CD14-positive monocyte (primary cell): Measurements from ENCODE around the gene TEF. TPM values are rescaled to one million over a fixed set of nuclear protein-coding genes. Genes with fewer than 3 reads are reported as not detected.
"Not testable (repeated sequence)": the region's sequence is repeated elsewhere in the genome, so short reads cannot be mapped to it uniquely, and the experiment has no call there.

ENCODE experiments used
- DNase-seq, 3 donors: peaks; one replicate each; pipeline ENCODE4 v3.0.0-alpha.2; 2011 to 2022
- H2AFZ ChIP-seq: 2 replicates; pipeline ENCODE4 v1.6.0; 2012; ENCODE audit warnings: mild to moderate bottlenecking, low read depth, low read length, inconsistent platforms; ENCODE audit not compliant: insufficient read depth, poor library complexity, severe bottlenecking
- H3K27ac ChIP-seq, 2 donors: 1 replicate in 1 of 2; 2 replicates in 1 of 2; pipeline ENCODE4 v1.5.1; 2012 to 2013; ENCODE audit warnings: low read length in 2 of 2, control low read depth in 1 of 2, inconsistent platforms in 1 of 2, low read depth in 1 of 2, mild to moderate bottlenecking in 1 of 2
- H3K27me3 ChIP-seq, 2 donors: one replicate each; pipeline versions ENCODE4 v1.6.0 to v1.6.1; 2011 to 2013; ENCODE audit warnings: low read length in 2 of 2; ENCODE audit not compliant: control insufficient read depth in 2 of 2, insufficient read depth in 2 of 2
- H3K36me3 ChIP-seq, 2 donors: replicated peaks in 1 of 2; 1 replicate in 1 of 2; 2 replicates in 1 of 2; pipeline versions ENCODE4 v1.5.1 to v1.6.1; 2012 to 2013; ENCODE audit warnings: low read length in 2 of 2, control low read depth in 1 of 2, inconsistent platforms in 1 of 2, mild to moderate bottlenecking in 1 of 2; ENCODE audit not compliant: insufficient read depth in 2 of 2, control insufficient read depth in 1 of 2
- H3K4me1 ChIP-seq, 2 donors: 1 replicate in 1 of 2; 2 replicates in 1 of 2; pipeline versions ENCODE4 v1.5.1 to v1.6.1; 2012 to 2013; ENCODE audit warnings: low read length in 2 of 2, control low read depth in 1 of 2, inconsistent platforms in 1 of 2, mild to moderate bottlenecking in 1 of 2, moderate library complexity in 1 of 2; ENCODE audit not compliant: insufficient read depth in 2 of 2, control insufficient read depth in 1 of 2
- H3K4me2 ChIP-seq: replicated peaks from 2 replicates; pipeline ENCODE3; 2012; ENCODE audit warnings: low read length, moderate library complexity, mild to moderate bottlenecking; ENCODE audit not compliant: poor library complexity, severe bottlenecking; ENCODE audit errors: extremely low read depth
- H3K4me3 ChIP-seq, 3 experiments: fragments of 200-600 bp in 1 of 3; sonication (generic) in 1 of 3; replicated peaks in 1 of 3; 1 replicate in 2 of 3; 2 replicates in 1 of 3; pipeline ENCODE4 v1.5.1; 2011 to 2013; ENCODE audit warnings: low read length in 3 of 3, mild to moderate bottlenecking in 3 of 3, control low read depth in 2 of 3, low read depth in 2 of 3, inconsistent platforms in 1 of 3, moderate library complexity in 1 of 3
- H3K79me2 ChIP-seq: 2 replicates; pipeline ENCODE4 v1.6.0; 2012; ENCODE audit warnings: mild to moderate bottlenecking, control low read depth, inconsistent platforms, low read length, moderate library complexity; ENCODE audit not compliant: insufficient read depth
- H3K9ac ChIP-seq: 2 replicates; pipeline ENCODE4 v1.6.0; 2017; ENCODE audit warnings: low read length, mild to moderate bottlenecking; ENCODE audit not compliant: insufficient read depth, poor library complexity, severe bottlenecking
- H3K9me3 ChIP-seq, 2 donors: replicated peaks in 1 of 2; 1 replicate in 1 of 2; 2 replicates in 1 of 2; pipeline versions ENCODE4 v1.5.1 to v1.6.1; 2012 to 2013; ENCODE audit warnings: low read length in 2 of 2, control low read depth in 1 of 2; ENCODE audit not compliant: control insufficient read depth in 1 of 2, insufficient read depth in 1 of 2
- H4K20me1 ChIP-seq: 2 replicates; pipeline ENCODE4 v1.6.0; 2012; ENCODE audit warnings: mild to moderate bottlenecking, low read length, control low read depth, moderate library complexity; ENCODE audit not compliant: insufficient read depth
- H3K27ac Mint-ChIP-seq, 7 donors: one replicate each; pipeline ENCODE4 v1.8.0; 2020; ENCODE audit warnings: mild to moderate bottlenecking in 7 of 7, mixed read lengths in 7 of 7, moderate library complexity in 6 of 7, inconsistent platforms in 2 of 7
- H3K27me3 Mint-ChIP-seq, 3 donors: one replicate each; pipeline ENCODE4 v1.8.0; 2021 to 2022; ENCODE audit warnings: low read depth in 3 of 3, mild to moderate bottlenecking in 3 of 3, mixed read lengths in 3 of 3, moderate library complexity in 3 of 3, inconsistent platforms in 1 of 3
- H3K36me3 Mint-ChIP-seq, 2 donors: one replicate each; pipeline ENCODE4 v1.8.0; 2020; ENCODE audit warnings: mixed read lengths in 2 of 2, inconsistent platforms in 1 of 2, mild to moderate bottlenecking in 1 of 2
- H3K4me1 Mint-ChIP-seq: one replicate; pipeline ENCODE4 v1.8.0; 2020; ENCODE audit warnings: mild to moderate bottlenecking, mixed read lengths
- H3K4me3 Mint-ChIP-seq, 2 donors: one replicate each; pipeline ENCODE4 v1.8.0; 2020; ENCODE audit warnings: mild to moderate bottlenecking in 2 of 2, mixed read lengths in 2 of 2, moderate library complexity in 1 of 2
- H3K9me3 Mint-ChIP-seq, 7 donors: one replicate each; pipeline ENCODE4 v1.8.0; 2020 to 2022; ENCODE audit warnings: mixed read lengths in 7 of 7, mild to moderate bottlenecking in 6 of 7, moderate library complexity in 6 of 7, inconsistent platforms in 2 of 7
- WGBS: methylation state at CpG from one replicate; pipeline ENCODE4 v1.1.5; 2013; ENCODE audit warnings: missing lambda C conversion rate; ENCODE audit not compliant: insufficient coverage; 5-methylcytosine and 5-hydroxymethylcytosine counted together
- intact Hi-C, 2 donors: fragments of 100-400 bp; cut with micrococcal nuclease; formaldehyde crosslinking; loops; one replicate each; pipeline versions ENCODE4 v1.15.0 to v1.15.1; 2023
- polyA plus RNA-seq, 3 donors: library from polyadenylated mRNA; depleted of rRNA in 1 of 3; unstranded in 2 of 3; stranded (reverse) in 1 of 3; fragments of 300-500 nt in 2 of 3; fragments of >200 nt in 1 of 3; fragmentation: Illumina TruSeq in 2 of 3; gene quantifications; 1 replicate in 2 of 3; 2 replicates in 1 of 3; pipeline ENCODE4 v1.2.3, GENCODE V29; 2012 to 2021
- TF ChIP-seq, protein P1 (sequence below): fragments of 200-600 bp; IDR thresholded peaks from one replicate; pipeline ENCODE4 v1.8.0; 2022; ENCODE audit warnings: antibody characterized with exemption, mild to moderate bottlenecking

Gene TEF
- polyA plus RNA-seq, 3 donors = 0.71 to 1.7 (median 1.1) TPM

DNA sequence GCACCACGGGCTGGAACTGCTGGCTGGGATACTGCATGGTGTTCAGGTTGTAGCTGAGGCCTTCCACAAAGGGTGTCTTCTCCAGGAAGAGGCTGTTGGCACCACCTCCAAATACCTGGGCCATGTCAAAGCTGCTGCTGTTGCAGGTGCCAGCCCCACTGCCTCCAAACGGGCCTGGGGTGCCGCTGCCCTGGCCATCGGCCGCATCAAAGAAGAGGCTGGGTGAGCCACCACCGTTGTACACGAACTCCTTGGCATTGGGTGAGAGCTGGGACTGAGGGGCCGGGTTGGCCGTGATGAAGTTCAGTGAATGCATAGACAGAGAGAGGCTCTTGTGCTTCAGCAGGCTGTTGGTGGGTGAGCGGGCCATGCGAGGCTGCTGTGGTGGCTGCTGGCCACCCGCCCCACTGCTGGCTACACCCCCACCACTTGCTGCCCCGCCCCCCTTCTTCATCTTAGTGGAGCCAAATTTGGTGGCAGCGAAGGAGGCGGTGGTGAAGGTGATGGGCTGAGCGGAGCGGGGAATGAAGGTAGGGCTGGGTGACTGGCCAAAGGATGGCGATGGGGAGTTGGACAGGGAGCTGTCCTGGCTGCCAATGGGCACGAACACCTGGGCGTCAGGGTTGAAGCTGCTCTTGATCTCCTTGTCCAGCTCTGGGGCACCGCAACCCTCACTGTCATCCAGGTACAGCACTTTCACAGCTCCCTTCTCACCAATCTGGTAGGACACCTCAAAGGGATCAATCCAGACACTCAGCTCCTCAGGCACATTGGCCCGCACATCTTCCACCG lies 54.8 kb downstream of the TEF start:
- Histone ChIP-seq H3K4me2 (no peak overlapping the region), H3K27me3 (no peaks in the 10 kb centered on the region), H4K20me1 (peaks cover 89% of the 10 kb centered on the region), H3K9ac (no peak overlapping the region), H3K36me3 (peaks cover 50 to 79% of the 10 kb centered on the region in 2 donors), H3K4me1 (no peaks in the 10 kb centered on the region), H2AFZ (no peak overlapping the region), H3K9me3 (no peaks in the 10 kb centered on the region), H3K79me2 (peaks cover 72% of the 10 kb centered on the region), H3K27ac (no peak overlapping the region), H3K4me3 (no peak overlapping the region)
- Mint-ChIP-seq H3K4me3 (no peak overlapping the region), H3K36me3 (peaks cover 41 to 82% of the 10 kb centered on the region in 2 donors), H3K27ac (peak overlapping the region in 3 of 7 donors; percentile 47 to 66 (median 51)), H3K9me3 (no peaks in the 10 kb centered on the region), H3K4me1 (peaks cover 3% of the 10 kb centered on the region), H3K27me3 (peaks cover 0 to 2% (median 0%) of the 10 kb centered on the region in 3 donors)
- TF ChIP-seq, protein P1, sequence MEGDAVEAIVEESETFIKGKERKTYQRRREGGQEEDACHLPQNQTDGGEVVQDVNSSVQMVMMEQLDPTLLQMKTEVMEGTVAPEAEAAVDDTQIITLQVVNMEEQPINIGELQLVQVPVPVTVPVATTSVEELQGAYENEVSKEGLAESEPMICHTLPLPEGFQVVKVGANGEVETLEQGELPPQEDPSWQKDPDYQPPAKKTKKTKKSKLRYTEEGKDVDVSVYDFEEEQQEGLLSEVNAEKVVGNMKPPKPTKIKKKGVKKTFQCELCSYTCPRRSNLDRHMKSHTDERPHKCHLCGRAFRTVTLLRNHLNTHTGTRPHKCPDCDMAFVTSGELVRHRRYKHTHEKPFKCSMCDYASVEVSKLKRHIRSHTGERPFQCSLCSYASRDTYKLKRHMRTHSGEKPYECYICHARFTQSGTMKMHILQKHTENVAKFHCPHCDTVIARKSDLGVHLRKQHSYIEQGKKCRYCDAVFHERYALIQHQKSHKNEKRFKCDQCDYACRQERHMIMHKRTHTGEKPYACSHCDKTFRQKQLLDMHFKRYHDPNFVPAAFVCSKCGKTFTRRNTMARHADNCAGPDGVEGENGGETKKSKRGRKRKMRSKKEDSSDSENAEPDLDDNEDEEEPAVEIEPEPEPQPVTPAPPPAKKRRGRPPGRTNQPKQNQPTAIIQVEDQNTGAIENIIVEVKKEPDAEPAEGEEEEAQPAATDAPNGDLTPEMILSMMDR = no peak
- intact Hi-C loops = no loop called here
- 93% methylated on average over 20 of the region's 23 CpGs for WGBS
- DNase-seq = no peak

DNA sequence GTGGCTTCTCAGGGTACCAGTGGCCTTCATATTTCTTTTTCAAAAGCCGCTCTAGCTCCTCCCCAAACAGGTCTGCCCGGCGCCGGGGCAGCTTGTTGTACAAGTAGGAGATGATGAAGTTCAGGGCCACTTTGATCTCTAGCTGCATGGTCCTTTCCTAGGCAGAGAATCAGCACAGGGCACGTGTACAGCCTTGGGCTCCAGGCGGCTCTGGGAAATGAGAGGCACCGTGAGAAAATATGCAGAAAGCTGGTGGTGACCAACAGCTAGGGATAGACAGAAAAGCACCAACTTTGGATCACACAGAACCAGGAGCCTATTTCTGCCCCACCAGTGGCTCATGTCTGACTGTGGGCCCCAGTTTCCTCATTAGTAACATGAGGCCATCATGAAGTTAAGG lies 55.5 kb downstream of the TEF start:
- peaks cover 44 to 72% of the 10 kb centered on the region in 2 donors for H3K36me3 ChIP-seq
- intact Hi-C loops = no loop called here
- TF ChIP-seq, protein P1 = no peak
- peaks cover 37 to 79% of the 10 kb centered on the region in 2 donors for H3K36me3 Mint-ChIP-seq
- H3K4me3 ChIP-seq = no peak overlapping the region
- DNase-seq = no peak
- H3K9ac ChIP-seq = no peak overlapping the region
- H3K9me3 Mint-ChIP-seq = no peaks in the 10 kb centered on the region
- H3K79me2 ChIP-seq = peaks cover 79% of the 10 kb centered on the region
- peaks cover 3% of the 10 kb centered on the region for H3K4me1 Mint-ChIP-seq
- H2AFZ ChIP-seq = no peak overlapping the region
- peak overlapping the region in 2 of 7 donors; percentile 20 to 66 for H3K27ac Mint-ChIP-seq
- H3K27ac ChIP-seq = no peak overlapping the region
- no peaks in the 10 kb centered on the region for H3K27me3 ChIP-seq
- no peaks in the 10 kb centered on the region for H3K4me1 ChIP-seq
- no peak overlapping the region for H3K4me3 Mint-ChIP-seq
- H3K4me2 ChIP-seq = no peak overlapping the region
- no peaks in the 10 kb centered on the region for H3K9me3 ChIP-seq
- peaks cover 89% of the 10 kb centered on the region for H4K20me1 ChIP-seq
- H3K27me3 Mint-ChIP-seq = peaks cover 0 to 2% (median 0%) of the 10 kb centered on the region in 3 donors
- 98% methylated on average over 6 of the region's 7 CpGs for WGBS

DNA sequence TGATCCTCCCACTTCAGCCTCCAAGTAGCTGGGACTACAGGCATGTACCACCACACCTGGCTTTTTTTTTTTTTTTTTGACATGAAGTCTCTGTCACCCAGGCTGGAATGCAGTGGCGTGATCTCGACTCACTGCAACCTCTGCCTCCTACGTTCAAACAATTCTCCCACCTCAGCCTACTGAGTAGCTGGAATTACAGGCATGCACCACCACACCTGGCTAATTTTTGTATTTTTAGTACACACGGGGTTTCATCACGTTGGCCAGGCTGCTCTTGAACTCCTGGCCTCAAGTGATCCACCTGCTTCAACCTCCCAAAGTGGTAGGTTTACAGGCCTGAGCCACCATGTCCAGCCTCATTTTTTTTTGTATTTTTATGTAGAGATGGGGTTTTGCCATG lies 58.8 kb downstream of the TEF start:
- Histone ChIP-seq H3K4me1 (peaks cover 7 to 15% of the 10 kb centered on the region in 2 donors), H4K20me1 (peaks cover 90% of the 10 kb centered on the region), H3K79me2 (peaks cover 90% of the 10 kb centered on the region), H3K36me3 (peaks cover 25 to 43% of the 10 kb centered on the region in 2 donors)
- DNase-seq, H3K9me3 ChIP-seq, H2AFZ ChIP-seq, H3K9me3 Mint-ChIP-seq, H3K4me2 ChIP-seq, H3K4me3 ChIP-seq, H3K27ac ChIP-seq, H3K27me3 ChIP-seq, H3K4me3 Mint-ChIP-seq, H3K9ac ChIP-seq, H3K27me3 Mint-ChIP-seq: not testable (repeated sequence)
- H3K4me1 Mint-ChIP-seq = peaks cover 22% of the 10 kb centered on the region
- peak overlapping the region in 1 of 7 donors; percentile 6 for H3K27ac Mint-ChIP-seq
- peaks cover 23 to 55% of the 10 kb centered on the region in 2 donors for H3K36me3 Mint-ChIP-seq
- 98% methylated on average over 5 of the region's 5 CpGs for WGBS
- intact Hi-C loops = loop anchor here (10.0 kb wide), 2 partner anchors 56 to 184 kb away; partner anchors contain the start of genes TEF (in 2 of the 2), DESI1 (in 1 of the 2) and XRCC6 (in 1 of the 2)
